ENCODE results near the gene ATP2A1.
A peak's percentile ranks its signal among the peaks of the same experiment; 100 is the strongest.

The ATP2A1 gene

DNA sequence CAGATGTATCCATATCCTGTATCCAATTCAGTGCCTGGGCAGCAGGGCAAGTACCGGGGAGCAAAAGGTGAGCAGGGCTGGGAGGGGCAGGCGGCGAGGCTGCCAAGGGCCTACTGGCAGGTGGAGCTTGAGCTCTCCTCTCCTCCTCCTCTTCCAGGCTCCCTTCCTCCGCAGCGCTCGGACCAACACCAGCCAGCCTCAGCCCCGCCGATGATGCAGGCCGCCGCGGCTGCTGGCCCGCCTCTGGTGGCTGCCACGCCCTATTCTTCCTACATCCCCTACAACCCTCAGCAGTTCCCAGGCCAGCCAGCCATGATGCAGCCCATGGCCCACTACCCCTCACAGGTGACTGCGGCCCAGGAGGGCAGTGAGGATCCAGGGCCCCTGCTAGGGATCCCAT, 43.9 kb upstream of the ATP2A1 start:
- Histone ChIP-seq H3K27ac (replicated peaks) (no peak overlapping the region), H3K4me3 (replicated peaks; ENCODE audit: insufficient read depth, low read length) (no peak overlapping the region), H3K27me3 (ENCODE audit: insufficient read depth, poor library complexity, severe bottlenecking) (no peaks in the 10 kb centered on the region)
- TF ChIP-seq, protein P1, sequence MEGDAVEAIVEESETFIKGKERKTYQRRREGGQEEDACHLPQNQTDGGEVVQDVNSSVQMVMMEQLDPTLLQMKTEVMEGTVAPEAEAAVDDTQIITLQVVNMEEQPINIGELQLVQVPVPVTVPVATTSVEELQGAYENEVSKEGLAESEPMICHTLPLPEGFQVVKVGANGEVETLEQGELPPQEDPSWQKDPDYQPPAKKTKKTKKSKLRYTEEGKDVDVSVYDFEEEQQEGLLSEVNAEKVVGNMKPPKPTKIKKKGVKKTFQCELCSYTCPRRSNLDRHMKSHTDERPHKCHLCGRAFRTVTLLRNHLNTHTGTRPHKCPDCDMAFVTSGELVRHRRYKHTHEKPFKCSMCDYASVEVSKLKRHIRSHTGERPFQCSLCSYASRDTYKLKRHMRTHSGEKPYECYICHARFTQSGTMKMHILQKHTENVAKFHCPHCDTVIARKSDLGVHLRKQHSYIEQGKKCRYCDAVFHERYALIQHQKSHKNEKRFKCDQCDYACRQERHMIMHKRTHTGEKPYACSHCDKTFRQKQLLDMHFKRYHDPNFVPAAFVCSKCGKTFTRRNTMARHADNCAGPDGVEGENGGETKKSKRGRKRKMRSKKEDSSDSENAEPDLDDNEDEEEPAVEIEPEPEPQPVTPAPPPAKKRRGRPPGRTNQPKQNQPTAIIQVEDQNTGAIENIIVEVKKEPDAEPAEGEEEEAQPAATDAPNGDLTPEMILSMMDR (IDR thresholded peaks at IDR 0.05; ENCODE audit: insufficient read depth, low read length) = no peak
- TF ChIP-seq, protein P2, sequence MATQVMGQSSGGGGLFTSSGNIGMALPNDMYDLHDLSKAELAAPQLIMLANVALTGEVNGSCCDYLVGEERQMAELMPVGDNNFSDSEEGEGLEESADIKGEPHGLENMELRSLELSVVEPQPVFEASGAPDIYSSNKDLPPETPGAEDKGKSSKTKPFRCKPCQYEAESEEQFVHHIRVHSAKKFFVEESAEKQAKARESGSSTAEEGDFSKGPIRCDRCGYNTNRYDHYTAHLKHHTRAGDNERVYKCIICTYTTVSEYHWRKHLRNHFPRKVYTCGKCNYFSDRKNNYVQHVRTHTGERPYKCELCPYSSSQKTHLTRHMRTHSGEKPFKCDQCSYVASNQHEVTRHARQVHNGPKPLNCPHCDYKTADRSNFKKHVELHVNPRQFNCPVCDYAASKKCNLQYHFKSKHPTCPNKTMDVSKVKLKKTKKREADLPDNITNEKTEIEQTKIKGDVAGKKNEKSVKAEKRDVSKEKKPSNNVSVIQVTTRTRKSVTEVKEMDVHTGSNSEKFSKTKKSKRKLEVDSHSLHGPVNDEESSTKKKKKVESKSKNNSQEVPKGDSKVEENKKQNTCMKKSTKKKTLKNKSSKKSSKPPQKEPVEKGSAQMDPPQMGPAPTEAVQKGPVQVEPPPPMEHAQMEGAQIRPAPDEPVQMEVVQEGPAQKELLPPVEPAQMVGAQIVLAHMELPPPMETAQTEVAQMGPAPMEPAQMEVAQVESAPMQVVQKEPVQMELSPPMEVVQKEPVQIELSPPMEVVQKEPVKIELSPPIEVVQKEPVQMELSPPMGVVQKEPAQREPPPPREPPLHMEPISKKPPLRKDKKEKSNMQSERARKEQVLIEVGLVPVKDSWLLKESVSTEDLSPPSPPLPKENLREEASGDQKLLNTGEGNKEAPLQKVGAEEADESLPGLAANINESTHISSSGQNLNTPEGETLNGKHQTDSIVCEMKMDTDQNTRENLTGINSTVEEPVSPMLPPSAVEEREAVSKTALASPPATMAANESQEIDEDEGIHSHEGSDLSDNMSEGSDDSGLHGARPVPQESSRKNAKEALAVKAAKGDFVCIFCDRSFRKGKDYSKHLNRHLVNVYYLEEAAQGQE (IDR thresholded peaks at IDR 0.05; ENCODE audit: insufficient replicate concordance, low read depth) = no peak
- TF ChIP-seq GABPA (IDR thresholded peaks at IDR 0.05; ENCODE audit: low read depth) (no peak), POLR2AphosphoS5 (IDR thresholded peaks at IDR 0.05; ENCODE audit: low read depth) (no peak), SPI1 (IDR thresholded peaks at IDR 0.05; ENCODE audit: borderline replicate concordance, low read depth) (no peak)
- DNase-seq (ENCODE audit: low read depth in 1 of 2, low spot score in 1 of 2) = no peak

DNA sequence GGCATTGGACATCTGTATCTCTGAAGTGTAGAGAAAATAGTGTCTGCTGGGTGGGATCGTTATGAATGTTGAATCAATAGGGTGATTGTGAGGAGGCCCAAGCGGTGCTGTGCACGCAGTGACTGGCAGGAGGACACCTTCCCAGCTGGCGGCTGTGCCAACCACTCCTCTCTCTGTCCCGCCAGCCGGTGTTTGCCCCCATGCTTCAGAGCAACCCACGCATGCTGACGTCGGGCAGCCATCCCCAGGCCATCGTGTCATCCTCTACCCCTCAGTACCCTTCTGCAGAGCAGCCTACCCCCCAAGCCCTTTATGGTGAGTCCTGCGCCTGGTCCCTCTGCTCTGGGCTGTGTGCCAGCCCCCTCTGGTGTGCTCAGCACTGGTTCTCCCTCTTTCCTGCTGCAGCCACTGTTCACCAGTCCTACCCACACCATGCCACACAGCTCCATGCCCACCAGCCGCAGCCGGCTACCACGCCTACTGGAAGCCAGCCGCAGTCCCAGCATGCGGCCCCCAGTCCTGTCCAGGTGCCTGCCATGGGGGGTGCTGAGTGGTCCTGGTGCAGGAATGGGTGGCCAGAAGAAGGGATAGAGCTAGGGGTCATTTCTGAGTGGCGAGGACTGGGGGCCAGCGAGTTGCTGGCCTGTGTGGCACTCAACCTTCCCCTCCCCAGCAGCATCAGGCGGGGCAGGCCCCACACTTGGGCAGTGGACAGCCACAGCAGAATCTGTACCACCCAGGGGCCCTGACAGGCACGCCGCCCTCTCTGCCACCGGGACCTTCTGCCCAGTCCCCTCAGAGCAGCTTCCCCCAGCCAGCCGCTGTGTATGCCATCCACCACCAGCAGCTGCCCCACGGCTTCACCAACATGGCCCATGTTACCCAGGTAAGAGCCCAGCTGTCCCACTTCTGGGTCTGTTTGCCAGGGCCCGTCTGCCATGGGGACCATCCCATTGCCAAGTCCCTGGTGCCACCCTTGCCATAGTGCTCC, 43.1 kb upstream of the ATP2A1 start:
- no peaks in the 10 kb centered on the region for H3K27me3 ChIP-seq (ENCODE audit: insufficient read depth, poor library complexity, severe bottlenecking)
- no peak overlapping the region for H3K27ac ChIP-seq (replicated peaks)
- H3K4me3 ChIP-seq (replicated peaks; ENCODE audit: insufficient read depth, low read length) = no peak overlapping the region
- TF ChIP-seq GABPA (IDR thresholded peaks at IDR 0.05; ENCODE audit: low read depth) (no peak), POLR2AphosphoS5 (IDR thresholded peaks at IDR 0.05; ENCODE audit: low read depth) (peak; percentile 54; the same call in 1 of the 2 replicates), SPI1 (IDR thresholded peaks at IDR 0.05; ENCODE audit: borderline replicate concordance, low read depth) (no peak)
- TF ChIP-seq, protein P2 (IDR thresholded peaks at IDR 0.05; ENCODE audit: insufficient replicate concordance, low read depth) = no peak
- TF ChIP-seq, protein P1 (IDR thresholded peaks at IDR 0.05; ENCODE audit: insufficient read depth, low read length) = no peak
- DNase-seq (ENCODE audit: low read depth in 1 of 2, low spot score in 1 of 2) = no peak

DNA sequence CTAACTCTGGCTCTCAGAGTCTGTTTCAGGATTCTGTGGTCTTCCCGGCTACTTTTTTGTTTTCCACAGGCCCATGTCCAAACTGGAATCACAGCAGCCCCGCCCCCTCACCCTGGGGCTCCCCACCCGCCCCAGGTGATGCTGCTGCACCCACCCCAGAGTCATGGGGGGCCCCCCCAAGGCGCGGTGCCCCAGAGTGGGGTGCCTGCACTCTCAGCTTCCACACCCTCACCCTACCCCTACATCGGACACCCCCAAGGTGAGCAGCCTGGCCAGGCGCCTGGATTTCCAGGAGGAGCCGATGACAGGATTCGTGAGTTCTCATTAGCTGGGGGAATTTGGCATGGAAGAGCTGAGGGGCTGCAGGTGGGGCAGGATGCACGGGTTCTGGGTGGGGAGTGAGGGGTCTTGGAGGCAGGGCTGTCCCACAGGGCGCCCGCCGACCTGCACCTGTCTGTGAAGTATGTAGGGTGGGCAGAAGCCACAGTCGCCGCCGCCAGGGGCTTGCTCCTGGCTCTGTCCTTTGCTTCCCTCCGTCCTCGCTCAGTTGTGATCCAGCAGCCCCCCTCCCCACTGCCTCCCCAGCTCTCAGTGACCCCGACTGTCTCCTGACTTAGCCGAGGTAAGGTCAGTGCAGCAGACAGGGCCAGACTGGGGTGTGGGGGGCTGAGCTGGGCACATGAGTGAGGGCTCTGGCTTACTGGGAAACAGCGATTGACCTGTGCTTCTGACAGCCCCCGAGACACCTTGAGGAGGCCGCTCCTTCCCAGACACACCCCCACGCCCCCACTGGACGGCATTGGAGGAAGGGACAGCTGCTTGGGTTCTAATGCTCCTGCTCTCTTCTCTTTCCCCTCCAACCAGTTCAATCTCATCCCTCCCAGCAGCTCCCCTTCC, 42.2 kb upstream of the ATP2A1 start:
- H3K4me3 ChIP-seq (replicated peaks; ENCODE audit: insufficient read depth, low read length) = no peak overlapping the region
- H3K27ac ChIP-seq (replicated peaks) = no peak overlapping the region
- no peak for DNase-seq (ENCODE audit: low read depth in 1 of 2, low spot score in 1 of 2)
- no peaks in the 10 kb centered on the region for H3K27me3 ChIP-seq (ENCODE audit: insufficient read depth, poor library complexity, severe bottlenecking)
- TF ChIP-seq POLR2AphosphoS5 (IDR thresholded peaks at IDR 0.05; ENCODE audit: low read depth) (no peak; the same call in 1 of the 2 replicates), GABPA (IDR thresholded peaks at IDR 0.05; ENCODE audit: low read depth) (no peak), SPI1 (IDR thresholded peaks at IDR 0.05; ENCODE audit: borderline replicate concordance, low read depth) (no peak)
- TF ChIP-seq, protein P1 (IDR thresholded peaks at IDR 0.05; ENCODE audit: insufficient read depth, low read length) = no peak
- TF ChIP-seq, protein P2 (IDR thresholded peaks at IDR 0.05; ENCODE audit: insufficient replicate concordance, low read depth) = no peak

Data from HL-60 (cell line).